IMR-90 (cell line): ENCODE data around the gene IGDCC3.
"Not testable (repeated sequence)": the region's sequence is repeated elsewhere in the genome, so short reads cannot be mapped to it uniquely, and the experiment has no call there.

Experiments
- BHLHE40 ChIP-seq: fragments of 150-350 bp; IDR thresholded peaks from 2 replicates; pipeline ENCODE4 v1.6.1; 2016; ENCODE audit warnings: mild to moderate bottlenecking, low read depth, low read length
- CEBPB ChIP-seq: IDR thresholded peaks from 2 replicates; pipeline ENCODE4 v1.6.1; 2012; ENCODE audit warnings: low read depth, low read length, improper control_type of control experiment
- FOS ChIP-seq: fragments of 150-350 bp; IDR thresholded peaks from 2 replicates; pipeline ENCODE4 v1.6.1; 2016; ENCODE audit warnings: low read depth, low read length
- MAFK ChIP-seq: IDR thresholded peaks from 2 replicates; pipeline ENCODE4 v1.6.1; 2012; ENCODE audit warnings: low read depth, low read length, improper control_type of control experiment
- POLR2A ChIP-seq: IDR thresholded peaks from 2 replicates; pipeline ENCODE4 v1.6.1; 2012; ENCODE audit warnings: mild to moderate bottlenecking, low read depth, low read length
- RAD21 ChIP-seq: IDR thresholded peaks from 2 replicates; pipeline ENCODE4 v1.6.1; 2012; ENCODE audit warnings: low read length, improper control_type of control experiment
- TF ChIP-seq, protein P1 (sequence below): conservative IDR thresholded peaks from 2 replicates; pipeline ENCODE4 v1.5.1; 2012; ENCODE audit warnings: mild to moderate bottlenecking, low read depth, low read length, improper control_type of control experiment
- TF ChIP-seq, protein P2 (sequence below): fragments of 150-350 bp; IDR thresholded peaks from 2 replicates; pipeline ENCODE4 v1.6.1; 2017; ENCODE audit warnings: mild to moderate bottlenecking, antibody characterized with exemption, low read length, low read depth

DNA sequence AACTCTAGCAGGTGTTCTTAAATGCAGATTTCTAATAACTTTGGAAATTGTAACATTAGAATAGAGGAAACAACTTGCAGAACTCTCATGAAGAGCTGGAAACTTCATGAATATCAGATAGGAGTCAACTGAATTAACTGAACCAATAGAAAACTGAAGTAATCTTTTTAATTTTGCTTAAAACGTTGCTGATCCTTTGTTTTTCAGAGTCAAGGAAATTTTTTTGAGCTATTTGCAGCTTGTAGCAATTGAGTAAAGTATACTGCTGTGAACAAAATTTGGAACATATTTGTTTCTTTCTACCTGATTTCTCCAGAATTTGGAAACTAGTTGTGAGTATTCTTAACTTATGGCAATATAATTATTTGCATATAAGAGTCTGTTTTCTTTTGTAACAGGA, 25.8 kb downstream of the IGDCC3 start:
- TF ChIP-seq, protein P1, sequence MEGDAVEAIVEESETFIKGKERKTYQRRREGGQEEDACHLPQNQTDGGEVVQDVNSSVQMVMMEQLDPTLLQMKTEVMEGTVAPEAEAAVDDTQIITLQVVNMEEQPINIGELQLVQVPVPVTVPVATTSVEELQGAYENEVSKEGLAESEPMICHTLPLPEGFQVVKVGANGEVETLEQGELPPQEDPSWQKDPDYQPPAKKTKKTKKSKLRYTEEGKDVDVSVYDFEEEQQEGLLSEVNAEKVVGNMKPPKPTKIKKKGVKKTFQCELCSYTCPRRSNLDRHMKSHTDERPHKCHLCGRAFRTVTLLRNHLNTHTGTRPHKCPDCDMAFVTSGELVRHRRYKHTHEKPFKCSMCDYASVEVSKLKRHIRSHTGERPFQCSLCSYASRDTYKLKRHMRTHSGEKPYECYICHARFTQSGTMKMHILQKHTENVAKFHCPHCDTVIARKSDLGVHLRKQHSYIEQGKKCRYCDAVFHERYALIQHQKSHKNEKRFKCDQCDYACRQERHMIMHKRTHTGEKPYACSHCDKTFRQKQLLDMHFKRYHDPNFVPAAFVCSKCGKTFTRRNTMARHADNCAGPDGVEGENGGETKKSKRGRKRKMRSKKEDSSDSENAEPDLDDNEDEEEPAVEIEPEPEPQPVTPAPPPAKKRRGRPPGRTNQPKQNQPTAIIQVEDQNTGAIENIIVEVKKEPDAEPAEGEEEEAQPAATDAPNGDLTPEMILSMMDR = not testable (repeated sequence)
- TF ChIP-seq RAD21, FOS, POLR2A, BHLHE40, MAFK, CEBPB: not testable (repeated sequence)
- TF ChIP-seq, protein P2, sequence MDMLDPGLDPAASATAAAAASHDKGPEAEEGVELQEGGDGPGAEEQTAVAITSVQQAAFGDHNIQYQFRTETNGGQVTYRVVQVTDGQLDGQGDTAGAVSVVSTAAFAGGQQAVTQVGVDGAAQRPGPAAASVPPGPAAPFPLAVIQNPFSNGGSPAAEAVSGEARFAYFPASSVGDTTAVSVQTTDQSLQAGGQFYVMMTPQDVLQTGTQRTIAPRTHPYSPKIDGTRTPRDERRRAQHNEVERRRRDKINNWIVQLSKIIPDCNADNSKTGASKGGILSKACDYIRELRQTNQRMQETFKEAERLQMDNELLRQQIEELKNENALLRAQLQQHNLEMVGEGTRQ = not testable (repeated sequence)
